ENCODE results near the gene SLCO4A1. TPM values are rescaled to one million over a fixed set of nuclear protein-coding genes. Genes with fewer than 3 reads are reported as not detected.

The SLCO4A1 gene
- total RNA-seq, 2 donors from 2014 or later: 2.6 to 6.2 TPM

DNA sequence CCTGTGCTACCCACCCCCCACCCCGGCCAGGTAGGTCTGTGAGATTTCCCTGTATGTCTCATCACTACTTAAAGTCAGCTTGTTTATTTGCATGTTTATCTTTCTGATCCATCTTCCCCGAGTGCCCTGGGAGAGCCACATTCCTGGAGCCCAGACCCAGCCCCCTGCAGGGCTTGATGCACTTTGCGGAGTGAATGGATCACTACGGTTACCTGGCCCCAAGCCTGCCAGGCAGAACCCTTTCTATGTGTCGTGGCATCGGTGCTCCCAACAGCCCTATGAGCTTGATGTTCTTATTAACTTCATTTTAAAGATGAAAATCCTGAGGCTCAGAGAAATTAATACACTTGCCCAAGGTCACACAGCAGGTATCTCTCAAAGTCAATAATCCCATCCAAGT lies 13.6 kb upstream of the SLCO4A1 start:
- Histone ChIP-seq H3K36me3 (replicated peaks in 1 of 2; ENCODE audit: insufficient read depth in 1 of 2, low read depth in 2 of 2) (no peaks in the 10 kb centered on the region), H3K4me3 (no peak overlapping the region), H3K9me3 (no peaks in the 10 kb centered on the region), H3K27me3 (peaks cover 0 to 3% of the 10 kb centered on the region in 2 donors), H3K27ac (no peak overlapping the region), H3K4me1 (peaks cover 18% of the 10 kb centered on the region)
- no peak for ATAC-seq
- no peak for TF ChIP-seq CTCF (IDR thresholded peaks at IDR 0.05)
- no peak for TF ChIP-seq POLR2A (IDR thresholded peaks at IDR 0.05)
- intact Hi-C loops (cut with DNase I): no loop called here
- WGBS, 2 donors: 56 to 64% methylated on average over 6 of the region's 6 CpGs
- DNase-seq: no peak

DNA sequence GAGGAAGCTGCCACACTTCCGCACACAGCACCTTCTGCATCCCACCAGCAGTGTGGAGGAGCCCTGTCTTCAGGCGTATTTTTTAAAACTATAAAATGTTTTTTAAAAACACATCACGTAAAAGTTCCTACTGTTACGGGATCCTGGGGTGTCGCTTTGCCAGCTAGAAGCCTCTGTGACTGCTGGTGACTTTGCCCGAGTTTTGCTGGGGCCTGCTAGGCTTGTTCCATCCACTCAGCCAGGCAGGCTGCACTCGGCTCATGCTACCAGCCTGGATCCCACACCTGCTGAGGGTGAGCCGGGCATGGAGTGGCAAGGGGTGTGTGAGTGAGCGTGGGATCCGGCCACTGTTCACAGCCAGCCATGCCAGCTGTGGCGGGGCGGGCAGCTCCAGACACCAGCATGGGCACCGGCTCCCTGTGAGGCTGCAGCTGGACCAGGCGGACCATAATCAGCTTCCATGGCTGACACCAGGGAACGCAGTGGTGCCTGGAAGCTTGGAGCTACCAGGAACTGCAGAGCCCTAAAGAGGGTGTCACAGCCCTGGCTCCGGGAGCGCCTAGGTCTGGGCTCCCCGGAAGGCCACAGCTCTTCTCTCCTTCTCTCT lies 12.3 kb upstream of the SLCO4A1 start:
- no peaks in the 10 kb centered on the region for H3K36me3 ChIP-seq (replicated peaks in 1 of 2; ENCODE audit: insufficient read depth in 1 of 2, low read depth in 2 of 2)
- intact Hi-C loops (cut with DNase I): no loop called here

DNA sequence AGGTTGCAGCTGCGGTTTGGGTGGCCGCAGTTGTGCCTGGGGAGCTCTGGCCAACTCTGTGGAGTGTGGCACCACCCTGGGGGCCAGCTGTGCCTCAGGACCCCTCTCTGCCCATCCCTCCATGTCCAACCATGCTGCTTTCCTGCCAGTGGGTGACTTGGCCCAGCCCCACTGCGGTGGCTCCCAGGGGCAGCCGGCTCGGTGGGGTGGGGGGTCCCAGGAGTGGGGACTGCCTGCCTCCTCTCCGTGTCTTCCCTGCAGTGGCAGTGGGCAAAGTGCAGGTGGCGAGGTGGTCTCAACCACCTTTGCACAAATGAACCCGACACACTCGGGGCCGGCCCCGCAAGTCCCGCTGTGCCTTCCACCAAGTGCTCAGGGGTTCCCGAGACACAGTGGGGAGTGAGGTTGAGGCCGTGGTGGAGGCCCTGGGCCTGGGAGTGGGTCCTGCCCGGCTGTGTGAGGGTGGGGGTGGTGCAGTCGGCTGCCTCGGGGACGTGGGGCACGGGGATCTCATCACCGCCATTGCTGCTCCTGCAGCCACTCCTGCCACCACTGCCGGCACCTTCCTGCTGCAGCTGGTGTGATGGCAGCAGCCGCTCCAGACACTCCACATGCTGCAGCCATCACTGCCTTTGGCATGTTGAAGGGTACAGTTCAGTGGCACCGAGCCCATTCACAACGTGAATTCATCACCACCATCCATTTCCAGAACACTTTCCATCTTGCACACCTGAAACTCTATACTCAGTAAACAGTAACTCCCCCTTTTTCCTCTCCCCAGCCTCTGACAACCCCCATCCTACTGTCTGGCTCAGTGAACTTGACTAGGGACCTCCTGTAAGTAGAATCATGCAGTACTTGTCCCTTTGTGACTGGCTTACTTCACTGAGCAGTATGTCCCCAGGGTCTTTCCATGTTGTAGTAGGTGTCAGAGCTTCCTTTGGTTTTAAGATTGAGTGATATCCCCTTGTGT lies 10.7 kb upstream of the SLCO4A1 start:
- WGBS, 2 donors: 30 to 78% methylated on average over 2 to 19 of the region's 24 CpGs
- intact Hi-C loops (cut with DNase I): no loop called here
- ATAC-seq (no peak), DNase-seq (no peak)
- Histone ChIP-seq H3K9me3 (no peaks in the 10 kb centered on the region), H3K27ac (no peak overlapping the region), H3K27me3 (peaks cover 0 to 3% of the 10 kb centered on the region in 2 donors), H3K36me3 (replicated peaks in 1 of 2; ENCODE audit: insufficient read depth in 1 of 2, low read depth in 2 of 2) (no peaks in the 10 kb centered on the region), H3K4me1 (peaks cover 5% of the 10 kb centered on the region), H3K4me3 (no peak overlapping the region)
- no peak for TF ChIP-seq POLR2A (IDR thresholded peaks at IDR 0.05)
- no peak for TF ChIP-seq CTCF (IDR thresholded peaks at IDR 0.05)

More for the DNA sequence above, 12.3 kb upstream of the SLCO4A1 start:
- 90 to 98% methylated on average over 10 to 18 of the region's 18 CpGs for WGBS, 2 donors
- H3K4me3 ChIP-seq: no peak overlapping the region
- no peak for TF ChIP-seq CTCF (IDR thresholded peaks at IDR 0.05)
- peaks cover 5% of the 10 kb centered on the region for H3K4me1 ChIP-seq
- ATAC-seq (no peak), DNase-seq (no peak)
- peaks cover 0 to 3% of the 10 kb centered on the region in 2 donors for H3K27me3 ChIP-seq
- H3K9me3 ChIP-seq: no peaks in the 10 kb centered on the region
- no peak overlapping the region for H3K27ac ChIP-seq

- Histone ChIP-seq H3K27me3 (peaks cover 0 to 3% of the 10 kb centered on the region in 2 donors), H3K4me3 (no peak overlapping the region), H3K9me3 (no peaks in the 10 kb centered on the region), H3K27ac (no peak overlapping the region), H3K36me3 (replicated peaks in 1 of 2; ENCODE audit: insufficient read depth in 1 of 2, low read depth in 2 of 2) (no peaks in the 10 kb centered on the region), H3K4me1 (peaks cover 5% of the 10 kb centered on the region)
- TF ChIP-seq POLR2A (IDR thresholded peaks at IDR 0.05): no peak
- no peak for TF ChIP-seq CTCF (IDR thresholded peaks at IDR 0.05)
- intact Hi-C loops (cut with DNase I): no loop called here
- ATAC-seq: no peak
- WGBS, 2 donors: 28 to 30% methylated on average over 7 of the region's 7 CpGs
- DNase-seq: no peak
These were observed 9.7 kb upstream of the SLCO4A1 start for GRCh38 chr20:62632575-62633090.
